H1 (cell line): Measurements from ENCODE around the gene PDCD10. TPM values are rescaled to one million over a fixed set of nuclear protein-coding genes. Genes with fewer than 3 reads are reported as not detected.
A peak's percentile ranks its signal among the peaks of the same experiment; 100 is the strongest.

Experiments
- CTCF ChIA-PET: fragments of 300-600 bp; sonication (Branson Sonifier 250); formaldehyde crosslinking; loops from one replicate; lab custom pipeline; 2021; ENCODE audit not compliant: partially characterized antibody; lab: Charles Lee
- POLR2A ChIA-PET: fragments of 300-600 bp; sonication (Branson Sonifier 250); formaldehyde crosslinking; loops from one replicate; lab custom pipeline; 2021; ENCODE audit warnings: inconsistent platforms; ENCODE audit not compliant: partially characterized antibody; lab: Charles Lee
- DNase-seq, 2 experiments: peaks; one replicate each; pipeline versions ENCODE4 v3.0.0 to v3.0.0-alpha.2; 2010 to 2022; ENCODE audit warnings: low spot score in 2 of 2, low read depth in 1 of 2, mixed read lengths in 1 of 2
- FAIRE-seq: peaks from 2 replicates; lab custom pipeline; 2011; peaks lifted over from hg19 to GRCh38; lab: Jason Lieb, UNC
- H2AFZ ChIP-seq: 2 replicates; pipeline ENCODE4 v1.8.1; 2012; ENCODE audit warnings: low read length, inconsistent platforms
- H2AK5ac ChIP-seq: 2 replicates; pipeline ENCODE4 v1.6.1; 2013; ENCODE audit warnings: low read depth, low read length
- H2BK120ac ChIP-seq: replicated peaks from 2 replicates; pipeline ENCODE3; 2013; ENCODE audit warnings: low read depth, low read length, inconsistent platforms
- H2BK12ac ChIP-seq: 2 replicates; pipeline ENCODE4 v1.6.1; 2013; ENCODE audit warnings: low read depth, low read length
- H2BK15ac ChIP-seq: 2 replicates; pipeline ENCODE4 v1.6.1; 2013; ENCODE audit warnings: low read length
- H2BK20ac ChIP-seq: 2 replicates; pipeline ENCODE4 v1.6.1; 2013; ENCODE audit warnings: low read length
- H2BK5ac ChIP-seq: 2 replicates; pipeline ENCODE4 v1.6.1; 2013; ENCODE audit warnings: low read depth, low read length
- H3K14ac ChIP-seq: 2 replicates; pipeline ENCODE4 v1.6.1; 2013; ENCODE audit warnings: inconsistent platforms; ENCODE audit not compliant: insufficient read length
- H3K18ac ChIP-seq: 2 replicates; pipeline ENCODE4 v1.6.1; 2013; ENCODE audit warnings: low read length; ENCODE audit errors: extremely low read depth
- H3K23ac ChIP-seq: 2 replicates; pipeline ENCODE4 v1.6.1; 2013; ENCODE audit warnings: inconsistent platforms; ENCODE audit not compliant: insufficient read length
- H3K23me2 ChIP-seq: 2 replicates; pipeline ENCODE4 v1.6.1; 2013; ENCODE audit warnings: low read depth, low read length
- H3K27ac ChIP-seq: 2 replicates; pipeline ENCODE4 v1.6.1; 2011; ENCODE audit warnings: low read depth, low read length, inconsistent platforms
- H3K27me3 ChIP-seq, 4 experiments: replicated peaks in 1 of 4; 1 replicate in 1 of 4; 2 replicates in 3 of 4; pipeline versions ENCODE4 v1.6.1 to v1.8.1; 2011 to 2013; ENCODE audit warnings: low read length in 3 of 4, mild to moderate bottlenecking in 3 of 4, inconsistent platforms in 2 of 4, mixed read lengths in 2 of 4, moderate library complexity in 1 of 4; ENCODE audit not compliant: control insufficient read depth in 3 of 4, insufficient read depth in 3 of 4; ENCODE audit errors: extremely low read depth in 1 of 4
- H3K36me3 ChIP-seq, 4 experiments: 2 replicates each; pipeline versions ENCODE4 v1.6.1 to v1.8.1; 2011 to 2013; ENCODE audit warnings: mild to moderate bottlenecking in 4 of 4, low read length in 3 of 4, moderate library complexity in 2 of 4, control low read depth in 1 of 4, inconsistent platforms in 1 of 4; ENCODE audit not compliant: insufficient read depth in 4 of 4, control insufficient read depth in 2 of 4
- H3K4ac ChIP-seq: replicated peaks from 2 replicates; pipeline ENCODE3; 2013; ENCODE audit warnings: low read length, low read depth, mixed read lengths, inconsistent platforms; ENCODE audit not compliant: insufficient read length
- H3K4me1 ChIP-seq, 4 experiments: replicated peaks in 1 of 4; 1 replicate in 1 of 4; 2 replicates in 3 of 4; pipeline versions ENCODE4 v1.6.1 to v1.8.1; 2011 to 2013; ENCODE audit warnings: low read length in 3 of 4, inconsistent platforms in 2 of 4, mixed read lengths in 1 of 4; ENCODE audit not compliant: insufficient read depth in 4 of 4, control insufficient read depth in 3 of 4
- H3K4me2 ChIP-seq, 2 experiments: 2 replicates each; pipeline versions ENCODE4 v1.6.1 to v1.8.1; 2011 to 2013; ENCODE audit warnings: low read depth in 2 of 2, low read length in 2 of 2, control low read depth in 1 of 2, inconsistent platforms in 1 of 2, mild to moderate bottlenecking in 1 of 2; ENCODE audit not compliant: insufficient read depth in 1 of 2
- H3K4me3 ChIP-seq, 4 experiments: fragments of 200-600, 300-600 bp in 1 of 4; sonication (generic), shearing (Covaris generic), sonication (Bioruptor Twin) in 1 of 4; 2 replicates each; pipeline versions ENCODE4 v1.5.1 to v1.8.1; 2011 to 2016; ENCODE audit warnings: low read length in 4 of 4, low read depth in 3 of 4, control low read depth in 2 of 4, inconsistent platforms in 2 of 4, mild to moderate bottlenecking in 2 of 4, mixed read lengths in 1 of 4, moderate library complexity in 1 of 4; ENCODE audit not compliant: insufficient read depth in 2 of 4; ENCODE audit errors: extremely low read depth in 1 of 4
- H3K56ac ChIP-seq: replicated peaks from 2 replicates; pipeline ENCODE3; 2013; ENCODE audit warnings: low read depth, mild to moderate bottlenecking, mixed read lengths, low read length, inconsistent platforms; ENCODE audit not compliant: insufficient read length
- H3K79me1 ChIP-seq: 2 replicates; pipeline ENCODE4 v1.6.1; 2013; ENCODE audit warnings: low read depth, low read length, control low read depth
- H3K79me2 ChIP-seq, 2 experiments: 2 replicates each; pipeline versions ENCODE4 v1.6.1 to v1.8.1; 2012 to 2013; ENCODE audit warnings: low read length in 2 of 2, mild to moderate bottlenecking in 2 of 2, inconsistent platforms in 1 of 2; ENCODE audit not compliant: insufficient read depth in 2 of 2, control insufficient read depth in 1 of 2
- H3K9ac ChIP-seq, 4 experiments: replicated peaks in 1 of 4; 1 replicate in 1 of 4; 2 replicates in 3 of 4; pipeline versions ENCODE4 v1.6.1 to v1.8.1; 2011 to 2013; ENCODE audit warnings: low read depth in 3 of 4, low read length in 3 of 4, control low read depth in 2 of 4, mild to moderate bottlenecking in 2 of 4, moderate library complexity in 2 of 4, inconsistent platforms in 1 of 4; ENCODE audit errors: extremely low read depth in 1 of 4
- H3K9me3 ChIP-seq, 2 experiments: 2 replicates each; pipeline versions ENCODE4 v1.6.1 to v1.8.1; 2012 to 2013; ENCODE audit warnings: mild to moderate bottlenecking in 2 of 2, moderate library complexity in 2 of 2, control low read depth in 1 of 2, inconsistent platforms in 1 of 2, low read depth in 1 of 2, low read length in 1 of 2, mixed read lengths in 1 of 2; ENCODE audit not compliant: insufficient read depth in 2 of 2
- H4K20me1 ChIP-seq, 2 experiments: replicated peaks in 1 of 2; 2 replicates each; pipeline versions ENCODE3 to v1.8.1; 2011 to 2013; ENCODE audit warnings: inconsistent platforms in 2 of 2, low read length in 2 of 2, mild to moderate bottlenecking in 1 of 2; ENCODE audit not compliant: insufficient read depth in 2 of 2, control insufficient read depth in 1 of 2
- H4K5ac ChIP-seq: 2 replicates; pipeline ENCODE4 v1.6.1; 2013; ENCODE audit warnings: low read length, low read depth, mixed read lengths, inconsistent platforms; ENCODE audit not compliant: insufficient read length
- H4K8ac ChIP-seq: 2 replicates; pipeline ENCODE4 v1.8.0; 2013; ENCODE audit warnings: mild to moderate bottlenecking, moderate library complexity, low read length, inconsistent platforms; ENCODE audit not compliant: insufficient read depth; ENCODE audit errors: extremely low read depth
- H4K91ac ChIP-seq: replicated peaks from 2 replicates; pipeline ENCODE3; 2013; ENCODE audit warnings: low read length, mixed read lengths, inconsistent platforms; ENCODE audit not compliant: insufficient read length
- CBX8 ChIP-seq: fragments of 300-800, 300-1000 bp; sonication (generic); IDR thresholded peaks from 2 replicates; pipeline ENCODE4 v1.7.1; 2016; ENCODE audit warnings: low read depth, low read length, borderline replicate concordance
- CHD1 ChIP-seq: IDR thresholded peaks from 2 replicates; pipeline ENCODE4 v1.6.1; 2012; ENCODE audit warnings: low read depth, low read length, improper control_type of control experiment
- HDAC6 ChIP-seq: IDR thresholded peaks from one replicate; pipeline ENCODE4 v1.7.1; 2012; ENCODE audit warnings: low read depth, mild to moderate bottlenecking, inconsistent platforms, low read length, moderate library complexity
- NANOG ChIP-seq: IDR thresholded peaks from 2 replicates; pipeline ENCODE4 v1.6.1; 2011; ENCODE audit warnings: low read length, low read depth, mild to moderate bottlenecking, inconsistent platforms; ENCODE audit not compliant: insufficient read depth, poor library complexity, severe bottlenecking
- RNF2 ChIP-seq: fragments of 200-900, 300-1000 bp; sonication (generic); IDR thresholded peaks from 2 replicates; pipeline ENCODE4 v1.7.1; 2016; ENCODE audit warnings: borderline replicate concordance, low read depth, mild to moderate bottlenecking, antibody characterized with exemption, low read length; ENCODE audit not compliant: poor library complexity, severe bottlenecking; ENCODE audit errors: missing control alignments
- TEAD4 ChIP-seq: IDR thresholded peaks from 2 replicates; pipeline ENCODE4 v1.6.1; 2012; ENCODE audit warnings: low read depth, low read length, inconsistent platforms, mixed read lengths
- WGBS, 2 experiments: shearing (Covaris generic) in 1 of 2; methylation state at CpG; one replicate each; pipeline versions ENCODE4 v1.1.6 to v1.1.7; 2013 to 2015; ENCODE audit warnings: low lambda C conversion rate in 2 of 2, mixed read lengths in 2 of 2, inconsistent platforms in 1 of 2, low coverage in 1 of 2, missing lambda C conversion rate in 1 of 2; ENCODE audit not compliant: insufficient replicate concordance in 2 of 2, insufficient coverage in 1 of 2, insufficient read length in 1 of 2; ENCODE audit errors: extremely low coverage in 1 of 2, missing lambda C conversion rate in 1 of 2; 5-methylcytosine and 5-hydroxymethylcytosine counted together
- polyA plus RNA-seq, 7 experiments: library from polyadenylated mRNA; depleted of rRNA in 3 of 7; stranded (reverse) in 5 of 7; unstranded in 2 of 7; fragments of >200 nt in 5 of 7; fragments of 200-250 nt in 2 of 7; gene quantifications; 1 replicate in 5 of 7; 2 replicates in 1 of 7; 4 replicates in 1 of 7; pipeline versions ENCODE4 v1.2.1 to v1.2.3, GENCODE V29; 2011 to 2013; ENCODE audit warnings: missing spikeins in 2 of 7, mixed read lengths in 2 of 7
- total RNA-seq: library from RNA; stranded (reverse); fragmentation: NEBNext Ultra II Directional; extraction: Animal tissue kit (Norgen Biotek cat#: 25700); gene quantifications from 2 replicates; pipeline ENCODE4 v1.2.1, GENCODE V29; 2021
- TF ChIP-seq, protein P1 (sequence below): IDR thresholded peaks from 2 replicates; pipeline ENCODE4 v1.6.1; 2012; ENCODE audit warnings: low read length, inconsistent platforms
- TF ChIP-seq, protein P2 (sequence below): IDR thresholded peaks from 2 replicates; pipeline ENCODE4 v1.6.1; 2011; ENCODE audit warnings: low read depth, mild to moderate bottlenecking, low read length; ENCODE audit not compliant: insufficient read depth

Gene PDCD10
- total and polyA plus RNA-seq, 2 of the 8 experiments (the other 6 are each of a cell fraction or from before 2014, with no cell fraction given) = 52.0 to 76.6 TPM

DNA sequence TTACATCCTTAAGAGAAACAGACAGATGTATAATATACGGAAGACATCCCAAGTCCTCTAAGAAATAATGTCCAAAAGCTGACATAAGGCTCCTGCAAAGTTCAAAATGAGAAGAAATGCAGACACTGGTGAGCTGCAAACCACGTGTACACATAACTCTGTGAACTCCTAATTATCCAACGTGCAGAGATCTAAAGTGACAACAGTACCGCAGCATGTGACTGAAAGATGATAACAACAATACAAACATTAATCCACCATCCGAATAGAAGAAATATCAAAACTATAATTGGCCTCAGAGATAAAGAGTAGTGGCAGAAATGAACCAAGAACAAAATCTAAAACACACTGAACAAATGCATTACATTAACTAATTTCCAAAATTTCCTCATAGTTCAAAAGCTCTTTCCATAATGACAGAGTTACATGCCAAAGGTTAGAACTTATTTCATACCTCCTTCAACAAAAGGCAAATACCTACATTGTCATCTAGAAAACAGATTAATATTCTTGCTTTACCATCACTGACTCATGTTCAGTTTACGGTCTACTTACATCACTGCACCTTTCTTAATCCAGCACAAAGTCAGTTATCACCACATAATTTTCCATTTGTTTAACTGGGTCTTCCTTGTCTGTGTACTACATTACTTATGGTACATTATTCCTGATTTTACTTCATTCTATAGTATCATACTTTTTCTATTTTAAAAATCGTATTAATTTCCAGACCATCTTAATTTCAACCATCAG, 2.2 kb downstream of the PDCD10 start:
- H3K79me2 ChIP-seq = peaks cover 20 to 82% of the 10 kb centered on the region in 2 experiments
- H3K27ac ChIP-seq = no peak overlapping the region
- peak overlapping the region in 1 of 4 experiments; percentile 93; a peak in 3 of 8 replicates for H3K4me3 ChIP-seq
- no peak overlapping the region for H2BK20ac ChIP-seq
- H2AFZ ChIP-seq = no peak overlapping the region
- peaks cover 0 to 7% (median 3%) of the 10 kb centered on the region in 4 experiments; a peak in 3 of 7 replicates for H3K4me1 ChIP-seq
- CTCF ChIA-PET = interaction anchor here (0.9 to 1.9 kb wide), 3 partner anchors 9 to 353 kb away, joined by 3 to 5 read pairs (median 3); partner anchors contain the start of gene ZBBX
- no peaks in the 10 kb centered on the region for H3K79me1 ChIP-seq
- no peaks in the 10 kb centered on the region for H3K27me3 ChIP-seq
- no peak overlapping the region for H4K5ac ChIP-seq
- H3K4ac ChIP-seq = no peak overlapping the region
- H3K56ac ChIP-seq = no peak overlapping the region
- H3K9me3 ChIP-seq = no peaks in the 10 kb centered on the region
- no peak for DNase-seq
- peak overlapping the region; percentile 51 to 68; a peak in 3 of 4 replicates for H3K4me2 ChIP-seq
- no peak overlapping the region for H2BK15ac ChIP-seq
- H2BK120ac ChIP-seq = no peak overlapping the region
- FAIRE-seq = no peak
- H3K23ac ChIP-seq = no peak overlapping the region
- WGBS, 2 experiments = 83 to 100% methylated on average over 1 to 7 of the region's 7 CpGs
- H3K14ac ChIP-seq = no peak overlapping the region
- no peak overlapping the region for H3K18ac ChIP-seq
- H2BK12ac ChIP-seq = no peak overlapping the region
- H3K9ac ChIP-seq = no peak overlapping the region
- H4K8ac ChIP-seq = no peak overlapping the region
- no peak overlapping the region for H2AK5ac ChIP-seq
- H4K20me1 ChIP-seq = peaks cover 7 to 13% of the 10 kb centered on the region in 2 experiments
- H3K23me2 ChIP-seq = peaks cover 2% of the 10 kb centered on the region; the same call in 1 of the 2 replicates
- H3K36me3 ChIP-seq = no peaks in the 10 kb centered on the region; a peak in 1 of 8 replicates
- POLR2A ChIA-PET = interaction anchor here (0.7 to 1.0 kb wide), 2 partner anchors 9 to 14 kb away, joined by 3 read pairs; no protein-coding TSS in a partner anchor
- H4K91ac ChIP-seq = no peak overlapping the region
- H2BK5ac ChIP-seq = no peak overlapping the region
- TF ChIP-seq HDAC6 (no peak), CBX8 (no peak), CHD1 (no peak), RNF2 (no peak), NANOG (no peak), TEAD4 (no peak)
- TF ChIP-seq, protein P1, sequence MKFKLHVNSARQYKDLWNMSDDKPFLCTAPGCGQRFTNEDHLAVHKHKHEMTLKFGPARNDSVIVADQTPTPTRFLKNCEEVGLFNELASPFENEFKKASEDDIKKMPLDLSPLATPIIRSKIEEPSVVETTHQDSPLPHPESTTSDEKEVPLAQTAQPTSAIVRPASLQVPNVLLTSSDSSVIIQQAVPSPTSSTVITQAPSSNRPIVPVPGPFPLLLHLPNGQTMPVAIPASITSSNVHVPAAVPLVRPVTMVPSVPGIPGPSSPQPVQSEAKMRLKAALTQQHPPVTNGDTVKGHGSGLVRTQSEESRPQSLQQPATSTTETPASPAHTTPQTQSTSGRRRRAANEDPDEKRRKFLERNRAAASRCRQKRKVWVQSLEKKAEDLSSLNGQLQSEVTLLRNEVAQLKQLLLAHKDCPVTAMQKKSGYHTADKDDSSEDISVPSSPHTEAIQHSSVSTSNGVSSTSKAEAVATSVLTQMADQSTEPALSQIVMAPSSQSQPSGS = no peak
- TF ChIP-seq, protein P2, sequence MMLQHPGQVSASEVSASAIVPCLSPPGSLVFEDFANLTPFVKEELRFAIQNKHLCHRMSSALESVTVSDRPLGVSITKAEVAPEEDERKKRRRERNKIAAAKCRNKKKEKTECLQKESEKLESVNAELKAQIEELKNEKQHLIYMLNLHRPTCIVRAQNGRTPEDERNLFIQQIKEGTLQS = no peak
